Stimulated activated naive B cell treated with anti-CD40 and anti-IgM and Interleukin-4, amounts not matched to agents 10 μg/mL and 1 μg/mL and 100 μg/mL, for 72 hours (primary cell): ENCODE measurements around the gene MMP23B.

Experiments
- ATAC-seq, 2 donors: fragments of 150-1000 bp; cut with Tn5 transposase; replicated peaks; 2 replicates each; pipeline ENCODE4 v1.10.0; 2021; ENCODE audit warnings: moderate library complexity in 1 of 2
- DNase-seq: peaks from one replicate; pipeline ENCODE4 v3.0.0; 2021
- H3K27ac Mint-ChIP-seq: one replicate; pipeline ENCODE4 v1.8.0; 2022; ENCODE audit warnings: mild to moderate bottlenecking, mixed read lengths
- H3K27me3 Mint-ChIP-seq, 2 donors: one replicate each; pipeline ENCODE4 v1.8.0; 2022; ENCODE audit warnings: mixed read lengths in 2 of 2
- H3K36me3 Mint-ChIP-seq, 2 donors: one replicate each; pipeline ENCODE4 v1.8.0; 2022; ENCODE audit warnings: mixed read lengths in 2 of 2, mild to moderate bottlenecking in 1 of 2
- H3K4me1 Mint-ChIP-seq, 2 donors: one replicate each; pipeline ENCODE4 v1.8.0; 2022; ENCODE audit warnings: mixed read lengths in 2 of 2, mild to moderate bottlenecking in 1 of 2
- H3K4me3 Mint-ChIP-seq, 2 donors: one replicate each; pipeline ENCODE4 v1.8.0; 2022; ENCODE audit warnings: mild to moderate bottlenecking in 2 of 2, mixed read lengths in 2 of 2, moderate library complexity in 1 of 2
- H3K9me3 Mint-ChIP-seq, 2 donors: one replicate each; pipeline ENCODE4 v1.8.0; 2022; ENCODE audit warnings: mixed read lengths in 2 of 2, mild to moderate bottlenecking in 1 of 2

MMP23B gene

GRCh38 chr1:1609822-1610485 lies 22.0 kb upstream of the MMP23B start:
- peaks cover 20 to 28% of the 10 kb centered on the region in 2 donors for H3K4me1 Mint-ChIP-seq
- ATAC-seq: no peak
- no peak for DNase-seq
- H3K4me3 Mint-ChIP-seq: no peak overlapping the region
- H3K27me3 Mint-ChIP-seq: no peaks in the 10 kb centered on the region
- H3K27ac Mint-ChIP-seq: no peak overlapping the region
- peaks cover 6 to 9% of the 10 kb centered on the region in 2 donors for H3K36me3 Mint-ChIP-seq
- no peaks in the 10 kb centered on the region for H3K9me3 Mint-ChIP-seq

GRCh38 chr1:1610796-1611195 lies 21.2 kb upstream of the MMP23B start:
- ATAC-seq: no peak
- Mint-ChIP-seq H3K27ac (no peak overlapping the region), H3K4me3 (no peak overlapping the region), H3K4me1 (peaks cover 20 to 28% of the 10 kb centered on the region in 2 donors), H3K27me3 (no peaks in the 10 kb centered on the region), H3K36me3 (peaks cover 6 to 9% of the 10 kb centered on the region in 2 donors), H3K9me3 (no peaks in the 10 kb centered on the region)
- DNase-seq: no peak

GRCh38 chr1:1612104-1612400 lies 19.9 kb upstream of the MMP23B start:
- Mint-ChIP-seq H3K4me1 (peaks cover 18 to 27% of the 10 kb centered on the region in 2 donors), H3K27ac (no peak overlapping the region), H3K36me3 (peaks cover 6 to 9% of the 10 kb centered on the region in 2 donors), H3K4me3 (no peak overlapping the region), H3K9me3 (no peaks in the 10 kb centered on the region), H3K27me3 (no peaks in the 10 kb centered on the region)
- DNase-seq: no peak
- no peak for ATAC-seq

GRCh38 chr1:1613509-1614082 lies 18.4 kb upstream of the MMP23B start:
- H3K4me3 Mint-ChIP-seq: peak overlapping the region; percentile 72 to 91
- H3K27me3 Mint-ChIP-seq: no peaks in the 10 kb centered on the region
- ATAC-seq (no peak), DNase-seq (no peak)
- H3K36me3 Mint-ChIP-seq: peaks cover 6 to 9% of the 10 kb centered on the region in 2 donors
- no peak overlapping the region for H3K27ac Mint-ChIP-seq
- no peaks in the 10 kb centered on the region for H3K9me3 Mint-ChIP-seq
- peaks cover 19 to 20% of the 10 kb centered on the region in 2 donors for H3K4me1 Mint-ChIP-seq

GRCh38 chr1:1614204-1614953 lies 17.6 kb upstream of the MMP23B start:
- DNase-seq: no peak

GRCh38 chr1:1614954-1615255 lies 17.1 kb upstream of the MMP23B start:
- H3K4me1 Mint-ChIP-seq: peaks cover 19 to 20% of the 10 kb centered on the region in 2 donors
- DNase-seq (no peak), ATAC-seq (no peak)
- peak overlapping the region; percentile 91 to 93 for H3K4me3 Mint-ChIP-seq
- H3K27ac Mint-ChIP-seq: peak overlapping the region; percentile 95
- H3K27me3 Mint-ChIP-seq: no peaks in the 10 kb centered on the region
- peaks cover 12% of the 10 kb centered on the region in 2 donors for H3K36me3 Mint-ChIP-seq
- no peaks in the 10 kb centered on the region for H3K9me3 Mint-ChIP-seq

More at GRCh38 chr1:1614204-1614953, 17.6 kb upstream of the MMP23B start:
- Mint-ChIP-seq H3K27ac (peak overlapping the region; percentile 95), H3K4me1 (peaks cover 19 to 20% of the 10 kb centered on the region in 2 donors), H3K4me3 (peak overlapping the region; percentile 91 to 93), H3K9me3 (no peaks in the 10 kb centered on the region), H3K36me3 (peaks cover 12% of the 10 kb centered on the region in 2 donors), H3K27me3 (no peaks in the 10 kb centered on the region)
- peak in 1 of 2 donors; percentile 9 for ATAC-seq

- Mint-ChIP-seq H3K27ac (peak within 1 kb of the TSS; percentile 95), H3K36me3 (peaks cover 12% of the 10 kb centered on the region in 2 donors), H3K27me3 (no peaks in the 10 kb centered on the region), H3K4me3 (peak within 1 kb of the TSS; percentile 91 to 93), H3K4me1 (peaks cover 19 to 23% of the 10 kb centered on the region in 2 donors), H3K9me3 (no peaks in the 10 kb centered on the region)
- DNase-seq: peak; percentile 97
- peak; percentile 90 to 92 for ATAC-seq
These were observed 16.5 kb upstream of the MMP23B start, which contains the start of gene MIB2 for GRCh38 chr1:1615256-1616044. TSS of gene MIB2 (plus strand) at chr1:1615500. CDS start at chr1:1623453, 7,953 bp downstream.

GRCh38 chr1:1616045-1616790 lies 15.8 kb upstream of the MMP23B start:
- H3K9me3 Mint-ChIP-seq: no peaks in the 10 kb centered on the region
- H3K4me1 Mint-ChIP-seq: peaks cover 18 to 24% of the 10 kb centered on the region in 2 donors
- peak; percentile 37 to 38 for ATAC-seq
- H3K4me3 Mint-ChIP-seq: peak overlapping the region; percentile 78 to 82
- no peak for DNase-seq
- no peaks in the 10 kb centered on the region for H3K27me3 Mint-ChIP-seq
- peak overlapping the region; percentile 81 for H3K27ac Mint-ChIP-seq
- H3K36me3 Mint-ChIP-seq: peaks cover 10 to 12% of the 10 kb centered on the region in 2 donors

- Mint-ChIP-seq H3K4me1 (peaks cover 18 to 24% of the 10 kb centered on the region in 2 donors), H3K27me3 (no peaks in the 10 kb centered on the region), H3K9me3 (no peaks in the 10 kb centered on the region)
These were observed 15.1 kb upstream of the MMP23B start for GRCh38 chr1:1616838-1617237.

GRCh38 chr1:1617516-1617915 lies 14.5 kb upstream of the MMP23B start:
- H3K4me1 Mint-ChIP-seq: peaks cover 18 to 24% of the 10 kb centered on the region in 2 donors
- peak overlapping the region; percentile 78 to 82 for H3K4me3 Mint-ChIP-seq
- no peaks in the 10 kb centered on the region for H3K27me3 Mint-ChIP-seq
- H3K9me3 Mint-ChIP-seq: no peaks in the 10 kb centered on the region
- no peak for DNase-seq
- peaks cover 8 to 10% of the 10 kb centered on the region in 2 donors for H3K36me3 Mint-ChIP-seq
- ATAC-seq: no peak
- peak overlapping the region; percentile 25 for H3K27ac Mint-ChIP-seq

More at GRCh38 chr1:1616838-1617237, 15.1 kb upstream of the MMP23B start:
- H3K36me3 Mint-ChIP-seq: peaks cover 10 to 12% of the 10 kb centered on the region in 2 donors
- DNase-seq (no peak), ATAC-seq (no peak)
- peak overlapping the region; percentile 5 for H3K27ac Mint-ChIP-seq
- H3K4me3 Mint-ChIP-seq: peak overlapping the region; percentile 78 to 82

GRCh38 chr1:1617925-1618324 lies 14.0 kb upstream of the MMP23B start:
- DNase-seq: no peak

GRCh38 chr1:1618396-1619068 lies 13.4 kb upstream of the MMP23B start:
- peaks cover 20 to 22% of the 10 kb centered on the region in 2 donors for H3K4me1 Mint-ChIP-seq
- no peak overlapping the region for H3K4me3 Mint-ChIP-seq
- no peaks in the 10 kb centered on the region for H3K9me3 Mint-ChIP-seq
- ATAC-seq (no peak), DNase-seq (no peak)
- peaks cover 9 to 10% of the 10 kb centered on the region in 2 donors for H3K36me3 Mint-ChIP-seq
- H3K27me3 Mint-ChIP-seq: no peaks in the 10 kb centered on the region
- peak overlapping the region; percentile 73 for H3K27ac Mint-ChIP-seq

More at GRCh38 chr1:1617925-1618324, 14.0 kb upstream of the MMP23B start:
- Mint-ChIP-seq H3K4me3 (no peak overlapping the region), H3K36me3 (peaks cover 10 to 11% of the 10 kb centered on the region in 2 donors), H3K27ac (no peak overlapping the region), H3K9me3 (no peaks in the 10 kb centered on the region), H3K27me3 (no peaks in the 10 kb centered on the region), H3K4me1 (peaks cover 21 to 24% of the 10 kb centered on the region in 2 donors)
- ATAC-seq: no peak

GRCh38 chr1:1619917-1620361 lies 12.0 kb upstream of the MMP23B start:
- Mint-ChIP-seq H3K9me3 (no peaks in the 10 kb centered on the region), H3K27ac (no peak overlapping the region), H3K4me3 (no peak overlapping the region), H3K4me1 (peaks cover 8 to 11% of the 10 kb centered on the region in 2 donors), H3K36me3 (peaks cover 6 to 10% of the 10 kb centered on the region in 2 donors), H3K27me3 (no peaks in the 10 kb centered on the region)
- DNase-seq (no peak), ATAC-seq (no peak)
